Tibial nerve (tissue), 4 donors: ENCODE results near the gene PRODH2. TPM values are rescaled to one million over a fixed set of nuclear protein-coding genes. Genes with fewer than 3 reads are reported as not detected.

Experiments
- DNase-seq, 2 donors: peaks; one replicate each; pipeline ENCODE4 v3.0.0-alpha.2; 2019; ENCODE audit warnings: low spot score in 2 of 2
- H3K27ac ChIP-seq, 4 donors: fragments of 200-600 bp; sonication (generic) in 3 of 4; one replicate each; pipeline ENCODE4 v1.5.1; 2017 to 2019; ENCODE audit warnings: mild to moderate bottlenecking in 1 of 4
- H3K27me3 ChIP-seq, 2 donors: fragments of 200-600 bp; sonication (generic) in 1 of 2; one replicate each; pipeline versions ENCODE4 v1.5.1 to v1.6.0; 2017 to 2019
- H3K36me3 ChIP-seq, 3 donors: fragments of 200-600 bp; sonication (generic); one replicate each; pipeline ENCODE4 v1.5.1; 2018 to 2019
- H3K4me1 ChIP-seq, 4 donors: fragments of 200-600 bp; sonication (generic) in 3 of 4; one replicate each; pipeline ENCODE4 v1.5.1; 2017 to 2019
- H3K4me3 ChIP-seq, 4 donors: fragments of 200-600 bp; sonication (generic) in 3 of 4; one replicate each; pipeline ENCODE4 v1.5.1; 2017 to 2019; ENCODE audit warnings: mild to moderate bottlenecking in 1 of 4, moderate library complexity in 1 of 4
- H3K9me3 ChIP-seq, 4 donors: fragments of 200-600 bp; sonication (generic) in 3 of 4; one replicate each; pipeline ENCODE4 v1.5.1; 2017 to 2019
- CTCF ChIP-seq, 5 experiments: fragments of 200-600 bp in 3 of 5; fragments of 450-650 bp in 2 of 5; sonication (generic) in 3 of 5; IDR thresholded peaks; one replicate each; pipeline ENCODE4 v1.5.1; 2016 to 2019; ENCODE audit warnings: antibody characterized with exemption in 5 of 5, mild to moderate bottlenecking in 3 of 5, moderate library complexity in 2 of 5
- EP300 ChIP-seq, 2 donors: sonication (generic); formaldehyde crosslinking; IDR thresholded peaks; one replicate each; pipeline ENCODE4 v1.6.1; 2017; ENCODE audit warnings: antibody characterized with exemption in 2 of 2, mild to moderate bottlenecking in 1 of 2
- POLR2A ChIP-seq, 2 donors: fragments of 450-650 bp; IDR thresholded peaks; one replicate each; pipeline ENCODE4 v1.6.1; 2017; ENCODE audit warnings: antibody characterized with exemption in 2 of 2, mild to moderate bottlenecking in 2 of 2, moderate library complexity in 2 of 2
- WGBS, 2 donors: methylation state at CpG; one replicate each; pipeline ENCODE4 v1.1.5; 2018; 5-methylcytosine and 5-hydroxymethylcytosine counted together
- total RNA-seq, 4 donors: library from RNA; depleted of rRNA; stranded (reverse); fragments of >200 nt; gene quantifications; one replicate each; pipeline ENCODE4 v1.1.0, GENCODE V29; 2016

The PRODH2 gene
- total RNA-seq, 4 donors from 2014 or later, result not detected

DNA sequence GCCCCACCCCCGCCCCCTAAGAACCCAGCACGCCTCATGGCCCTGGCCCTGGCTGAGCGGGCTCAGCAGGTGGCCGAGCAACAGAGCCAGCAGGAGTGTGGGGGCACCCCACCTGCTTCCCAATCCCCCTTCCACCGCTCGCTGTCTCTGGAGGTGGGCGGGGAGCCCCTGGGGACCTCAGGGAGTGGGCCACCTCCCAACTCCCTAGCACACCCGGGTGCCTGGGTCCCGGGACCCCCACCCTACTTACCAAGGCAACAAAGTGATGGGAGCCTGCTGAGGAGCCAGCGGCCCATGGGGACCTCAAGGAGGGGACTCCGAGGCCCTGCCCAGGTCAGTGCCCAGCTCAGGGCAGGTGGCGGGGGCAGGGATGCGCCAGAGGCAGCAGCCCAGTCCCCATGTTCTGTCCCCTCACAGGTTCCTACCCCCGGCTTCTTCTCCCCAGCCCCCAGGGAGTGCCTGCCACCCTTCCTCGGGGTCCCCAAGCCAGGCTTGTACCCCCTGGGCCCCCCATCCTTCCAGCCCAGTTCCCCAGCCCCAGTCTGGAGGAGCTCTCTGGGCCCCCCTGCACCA is 25.3 kb downstream of the PRODH2 start:
- Histone ChIP-seq H3K9me3 (no peaks in the 10 kb centered on the region), H3K27ac (no peak overlapping the region), H3K27me3 (no peaks in the 10 kb centered on the region), H3K36me3 (peaks cover 0 to 61% (median 0%) of the 10 kb centered on the region in 3 donors), H3K4me1 (no peaks in the 10 kb centered on the region), H3K4me3 (no peak overlapping the region)
- DNase-seq, result no peak
- WGBS, 2 donors, result 89 to 94% methylated on average over 9 to 14 of the region's 15 CpGs
- TF ChIP-seq CTCF (IDR thresholded peaks at IDR 0.05), result no peak
- no peak for TF ChIP-seq POLR2A (IDR thresholded peaks at IDR 0.05)
- no peak for TF ChIP-seq EP300 (IDR thresholded peaks at IDR 0.05)

DNA sequence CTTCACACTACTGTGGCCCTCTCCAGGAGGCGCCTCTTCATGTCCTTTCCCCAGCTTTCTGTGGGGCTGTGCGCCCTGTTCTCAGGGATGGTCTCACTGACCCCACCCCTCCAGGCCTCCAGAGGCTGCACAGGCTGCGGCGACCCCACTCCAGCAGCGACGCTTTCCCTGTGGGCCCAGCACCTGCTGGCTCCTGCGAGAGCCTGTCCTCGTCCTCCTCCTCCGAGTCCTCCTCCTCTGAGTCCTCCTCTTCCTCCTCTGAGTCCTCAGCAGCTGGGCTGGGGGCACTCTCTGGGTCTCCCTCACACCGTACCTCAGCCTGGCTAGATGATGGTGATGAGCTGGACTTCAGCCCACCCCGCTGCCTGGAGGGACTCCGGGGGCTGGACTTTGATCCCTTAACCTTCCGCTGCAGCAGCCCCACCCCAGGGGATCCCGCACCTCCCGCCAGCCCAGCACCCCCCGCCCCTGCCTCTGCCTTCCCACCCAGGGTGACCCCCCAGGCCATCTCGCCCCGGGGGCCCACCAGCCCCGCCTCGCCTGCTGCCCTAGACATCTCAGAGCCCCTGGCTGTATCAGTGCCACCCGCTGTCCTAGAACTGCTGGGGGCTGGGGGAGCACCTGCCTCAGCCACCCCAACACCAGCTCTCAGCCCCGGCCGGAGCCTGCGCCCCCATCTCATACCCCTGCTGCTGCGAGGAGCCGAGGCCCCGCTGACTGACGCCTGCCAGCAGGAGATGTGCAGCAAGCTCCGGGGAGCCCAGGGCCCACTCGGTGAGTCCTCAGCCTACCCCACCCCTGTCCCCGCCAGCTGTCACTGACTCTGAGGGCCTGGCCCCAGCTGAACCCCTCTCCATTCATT is 26.1 kb downstream of the PRODH2 start:
- H3K4me1 ChIP-seq, result no peaks in the 10 kb centered on the region

GRCh38 chr19:35785339-35785627 is 27.4 kb downstream of the PRODH2 start:
- no peak overlapping the region for H3K4me3 ChIP-seq
- H3K36me3 ChIP-seq, result peaks cover 0 to 81% (median 0%) of the 10 kb centered on the region in 3 donors
- no peak overlapping the region for H3K27ac ChIP-seq
- WGBS, 2 donors, result 84 to 96% methylated on average over 9 to 10 of the region's 10 CpGs
- H3K27me3 ChIP-seq, result no peaks in the 10 kb centered on the region
- no peak for DNase-seq
- TF ChIP-seq POLR2A (IDR thresholded peaks at IDR 0.05) (no peak), CTCF (IDR thresholded peaks at IDR 0.05) (no peak), EP300 (IDR thresholded peaks at IDR 0.05) (no peak)
- no peaks in the 10 kb centered on the region for H3K4me1 ChIP-seq
- H3K9me3 ChIP-seq, result no peaks in the 10 kb centered on the region

More for the DNA sequence above, 26.1 kb downstream of the PRODH2 start:
- Histone ChIP-seq H3K4me3 (no peak overlapping the region), H3K36me3 (peaks cover 0 to 69% (median 0%) of the 10 kb centered on the region in 3 donors), H3K9me3 (no peaks in the 10 kb centered on the region), H3K27ac (no peak overlapping the region), H3K27me3 (no peaks in the 10 kb centered on the region)
- TF ChIP-seq EP300 (IDR thresholded peaks at IDR 0.05), result no peak
- no peak for TF ChIP-seq CTCF (IDR thresholded peaks at IDR 0.05)
- TF ChIP-seq POLR2A (IDR thresholded peaks at IDR 0.05), result no peak
- no peak for DNase-seq
- WGBS, 2 donors, result 85% methylated on average over 26 to 31 of the region's 31 CpGs

DNA sequence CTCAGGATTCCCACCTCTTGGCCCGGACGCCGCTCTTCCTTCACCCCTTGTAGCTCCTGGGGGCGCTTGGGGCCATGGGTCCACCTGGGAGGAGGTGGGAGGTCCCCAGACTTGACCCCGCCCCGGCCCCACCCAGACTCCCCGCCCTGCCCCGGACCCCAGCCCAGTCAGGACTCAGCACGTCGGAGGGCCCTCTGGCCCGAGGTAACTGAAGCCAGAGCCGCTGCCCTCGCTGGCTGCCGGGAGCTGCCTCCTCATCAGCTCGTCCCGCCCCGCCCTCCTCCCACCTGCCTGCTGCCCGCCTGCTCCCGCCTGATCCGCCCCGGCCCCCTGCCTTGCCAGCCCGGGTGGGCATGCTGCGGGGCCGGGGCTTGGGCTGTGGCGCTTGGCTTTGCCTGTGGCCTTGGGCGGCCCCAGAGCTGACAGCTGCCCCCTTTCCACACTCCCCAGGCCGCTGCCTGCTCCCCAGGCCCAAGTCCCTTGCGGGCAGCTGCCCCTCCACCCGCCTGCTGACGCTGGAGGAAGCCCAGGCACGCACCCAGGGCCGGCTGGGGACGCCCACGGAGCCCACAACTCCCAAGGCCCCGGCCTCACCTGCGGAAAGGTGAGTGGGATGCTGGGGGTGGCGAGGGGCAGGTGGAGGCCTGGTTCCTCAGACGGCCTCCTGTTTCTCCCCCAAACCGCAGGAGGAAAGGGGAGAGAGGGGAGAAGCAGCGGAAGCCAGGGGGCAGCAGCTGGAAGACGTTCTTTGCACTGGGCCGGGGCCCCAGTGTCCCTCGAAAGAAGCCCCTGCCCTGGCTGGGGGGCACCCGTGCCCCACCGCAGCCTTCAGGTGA is 27.9 kb downstream of the PRODH2 start:
- Histone ChIP-seq H3K27ac (no peak overlapping the region), H3K9me3 (no peaks in the 10 kb centered on the region), H3K36me3 (peaks cover 0 to 87% (median 0%) of the 10 kb centered on the region in 3 donors), H3K4me3 (no peak overlapping the region), H3K27me3 (no peaks in the 10 kb centered on the region), H3K4me1 (no peaks in the 10 kb centered on the region)
- TF ChIP-seq POLR2A (IDR thresholded peaks at IDR 0.05), result no peak
- TF ChIP-seq CTCF (IDR thresholded peaks at IDR 0.05), result no peak
- TF ChIP-seq EP300 (IDR thresholded peaks at IDR 0.05), result no peak
- WGBS, 2 donors, result 78 to 82% methylated on average over 17 to 33 of the region's 45 CpGs
- DNase-seq, result no peak
